ENCODE results near the gene ETF1.
"Not testable (repeated sequence)": the region's sequence is repeated elsewhere in the genome, so short reads cannot be mapped to it uniquely, and the experiment has no call there.

Gene ETF1

GRCh38 chr5:138490648-138491283, 52.3 kb downstream of the ETF1 start:
- DNase-seq (ENCODE audit: low read depth) = no peak

GRCh38 chr5:138489683-138490061, 53.4 kb downstream of the ETF1 start:
- no peak for DNase-seq (ENCODE audit: low read depth)

GRCh38 chr5:138488481-138488945, 54.5 kb downstream of the ETF1 start:
- DNase-seq (ENCODE audit: low read depth) = peak; percentile 74

GRCh38 chr5:138482638-138483037, 60.4 kb downstream of the ETF1 start:
- DNase-seq (ENCODE audit: low read depth) = no peak

GRCh38 chr5:138476918-138477317, 66.1 kb downstream of the ETF1 start:
- DNase-seq (ENCODE audit: low read depth) = no peak

GRCh38 chr5:138473151-138473550, 69.9 kb downstream of the ETF1 start:
- DNase-seq (ENCODE audit: low read depth) = not testable (repeated sequence)

- no peak for DNase-seq (ENCODE audit: low read depth)
These were observed 70.7 kb downstream of the ETF1 start for GRCh38 chr5:138472353-138472752.

- DNase-seq (ENCODE audit: low read depth) = no peak
These were observed 72.0 kb downstream of the ETF1 start for GRCh38 chr5:138471052-138471361.

GRCh38 chr5:138470322-138471051, 72.5 kb downstream of the ETF1 start:
- DNase-seq (ENCODE audit: low read depth) = no peak

GRCh38 chr5:138469540-138470321, 73.3 kb downstream of the ETF1 start:
- DNase-seq (ENCODE audit: low read depth) = peak; percentile 90

GRCh38 chr5:138468966-138469539, 74.0 kb downstream of the ETF1 start:
- no peak for DNase-seq (ENCODE audit: low read depth)

- DNase-seq (ENCODE audit: low read depth) = peak; percentile 24
These were observed 74.7 kb downstream of the ETF1 start for GRCh38 chr5:138468133-138468965.

GRCh38 chr5:138467711-138468132, 75.3 kb downstream of the ETF1 start:
- DNase-seq (ENCODE audit: low read depth) = no peak

- DNase-seq (ENCODE audit: low read depth) = peak; percentile 29
These were observed 75.9 kb downstream of the ETF1 start for GRCh38 chr5:138466900-138467710.

GRCh38 chr5:138466125-138466899, 76.7 kb downstream of the ETF1 start:
- peak; percentile 35 for DNase-seq (ENCODE audit: low read depth)

GRCh38 chr5:138465261-138466124, 77.5 kb downstream of the ETF1 start, which contains the start of gene EGR1:
EGR1 (plus strand) TSS chr5:138465479; CDS start chr5:138465762, 283 bp downstream.
- DNase-seq (ENCODE audit: low read depth) = peak; percentile 89

GRCh38 chr5:138464388-138465260, 78.4 kb downstream of the ETF1 start:
- peak; percentile 99 for DNase-seq (ENCODE audit: low read depth)

GRCh38 chr5:138464008-138464387, 79.0 kb downstream of the ETF1 start:
- peak; percentile 92 for DNase-seq (ENCODE audit: low read depth)

All from amniotic epithelial cell (primary cell).